HG03432 (cell line): Measurements from ENCODE around the gene CHCT1.
"Not testable (repeated sequence)": the region's sequence is repeated elsewhere in the genome, so short reads cannot be mapped to it uniquely, and the experiment has no call there.

ENCODE experiments used
- ATAC-seq: cut with Tn5 transposase; IDR thresholded peaks from one replicate; pipeline ENCODE4 v1.9.1; 2021; ENCODE audit warnings: mild to moderate bottlenecking, moderate library complexity; ENCODE audit not compliant: unreplicated experiment

Gene CHCT1

DNA sequence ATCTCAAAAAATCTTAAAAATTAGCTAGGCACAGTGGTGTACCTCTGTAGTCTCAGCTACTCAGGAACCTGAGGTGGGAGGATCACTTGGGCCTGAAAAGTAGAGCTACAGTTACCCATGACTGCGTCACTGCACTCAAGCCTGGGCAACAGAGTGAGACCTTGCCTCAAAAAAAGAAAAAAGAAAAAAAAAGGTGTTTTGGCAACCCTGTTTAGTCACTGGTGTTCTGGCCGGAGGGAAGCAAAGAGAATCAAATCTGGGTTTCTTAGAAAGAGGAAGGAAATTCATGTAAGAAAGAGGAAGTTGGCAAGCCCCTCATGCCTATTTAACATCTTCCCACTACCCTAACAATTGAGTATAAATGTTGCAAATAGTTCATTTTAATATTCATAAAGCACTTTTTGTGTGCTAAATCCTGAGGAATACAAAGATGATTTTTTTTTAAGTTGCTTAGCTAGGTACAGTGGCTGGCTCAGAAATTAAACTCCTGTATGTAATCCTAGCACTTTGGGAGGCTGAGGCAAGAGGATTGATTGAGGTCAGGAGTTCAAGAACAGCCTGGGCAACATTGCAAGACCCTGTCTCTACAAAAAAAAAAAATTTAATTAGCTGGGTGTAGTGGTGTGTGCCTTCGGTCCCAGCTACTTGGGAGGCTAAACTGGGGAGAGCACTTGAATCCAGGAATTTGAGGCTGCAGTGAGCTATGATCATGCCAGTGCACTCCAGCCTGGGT lies 23.9 kb upstream of the CHCT1 start:
- peak; percentile 63 for ATAC-seq

DNA sequence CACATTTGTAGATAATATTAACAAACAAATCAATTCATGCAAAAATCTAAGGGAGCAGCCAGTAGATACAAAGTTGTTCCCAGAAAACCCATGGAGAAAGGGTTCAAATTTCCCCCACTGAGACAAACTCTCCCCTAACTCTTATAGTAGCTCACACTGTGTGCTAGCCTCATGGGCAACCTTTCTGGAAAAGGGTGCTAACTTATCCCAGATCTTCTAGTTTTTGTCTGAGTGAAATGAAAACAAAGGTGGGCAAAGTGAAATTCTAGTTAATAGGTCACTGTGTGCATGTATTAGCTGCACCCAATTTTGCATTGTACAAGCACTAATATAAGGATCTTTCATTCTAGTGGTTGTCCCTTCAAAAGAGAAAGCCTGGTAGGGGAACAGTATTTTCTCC lies 20.5 kb upstream of the CHCT1 start:
- ATAC-seq, result no peak

DNA sequence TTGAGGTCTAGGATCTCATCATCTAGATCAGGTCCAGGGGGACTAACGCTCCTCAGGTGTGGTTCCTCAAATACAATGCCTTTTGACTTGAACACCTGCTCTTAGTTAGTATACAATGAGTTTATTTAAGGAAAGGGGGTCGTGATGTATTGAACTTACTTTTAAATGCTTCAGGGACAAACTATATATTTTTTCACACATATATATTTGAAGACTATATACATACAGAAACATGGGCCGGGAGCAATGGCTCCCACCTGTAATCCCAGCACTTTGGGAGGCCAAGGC lies 18.8 kb upstream of the CHCT1 start:
- no peak for ATAC-seq

DNA sequence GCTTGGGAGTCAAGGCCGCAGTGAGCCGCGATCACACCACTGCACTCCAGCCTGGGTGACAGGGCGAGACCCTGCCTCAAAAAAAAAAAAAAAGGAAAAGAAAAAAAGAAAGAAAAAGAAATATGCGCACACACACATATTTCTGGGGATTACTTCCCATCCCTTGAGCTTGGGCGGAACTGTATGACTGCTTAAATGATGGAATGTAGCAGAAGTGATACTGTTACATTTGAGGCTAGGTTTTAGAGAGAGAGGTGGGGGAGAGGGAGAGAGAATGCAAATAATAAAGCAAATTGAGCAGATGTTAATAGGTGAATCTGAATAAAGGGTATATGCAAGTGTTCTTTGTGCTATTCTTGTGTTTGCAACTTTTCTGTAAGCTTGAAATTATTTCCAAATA lies 18.3 kb upstream of the CHCT1 start:
- ATAC-seq, result no peak

DNA sequence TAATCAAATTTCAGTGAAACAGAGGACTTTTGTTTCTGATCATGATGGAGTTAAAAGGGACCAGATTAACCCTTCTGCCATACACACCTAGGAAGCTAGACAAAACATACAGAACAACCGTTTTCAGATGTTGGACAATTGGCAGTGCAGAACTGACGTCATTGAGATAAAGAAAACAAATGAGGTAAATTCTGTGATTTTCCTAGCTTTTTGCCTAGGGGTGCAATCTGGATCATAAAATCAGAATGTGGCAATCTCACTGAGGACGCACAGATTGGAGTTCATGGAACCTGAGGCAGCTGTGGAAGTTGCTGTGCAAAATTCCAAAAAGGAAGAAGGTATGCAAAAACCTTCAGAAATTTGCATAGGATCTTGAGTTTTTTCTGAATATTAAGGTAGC lies 15.4 kb upstream of the CHCT1 start:
- no peak for ATAC-seq

DNA sequence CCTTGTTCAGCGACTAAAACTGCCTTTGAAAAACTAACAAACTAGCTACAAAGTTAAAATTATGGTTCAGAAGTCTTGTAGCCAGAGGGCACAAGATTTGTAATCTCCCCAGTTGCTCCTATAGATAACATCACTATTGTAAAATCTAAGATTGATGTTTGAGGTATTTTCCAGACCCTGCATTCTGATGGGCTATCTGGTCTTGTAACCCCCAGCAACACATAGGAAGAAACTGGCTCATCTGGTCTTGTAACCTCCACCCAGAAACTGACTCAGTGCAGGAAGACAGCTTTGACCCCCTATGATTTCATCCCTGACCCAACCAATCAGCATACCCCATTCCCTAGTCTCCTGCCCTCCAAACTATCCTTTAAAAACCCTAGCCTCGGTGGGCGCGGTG lies 12.3 kb upstream of the CHCT1 start:
- no peak for ATAC-seq

DNA sequence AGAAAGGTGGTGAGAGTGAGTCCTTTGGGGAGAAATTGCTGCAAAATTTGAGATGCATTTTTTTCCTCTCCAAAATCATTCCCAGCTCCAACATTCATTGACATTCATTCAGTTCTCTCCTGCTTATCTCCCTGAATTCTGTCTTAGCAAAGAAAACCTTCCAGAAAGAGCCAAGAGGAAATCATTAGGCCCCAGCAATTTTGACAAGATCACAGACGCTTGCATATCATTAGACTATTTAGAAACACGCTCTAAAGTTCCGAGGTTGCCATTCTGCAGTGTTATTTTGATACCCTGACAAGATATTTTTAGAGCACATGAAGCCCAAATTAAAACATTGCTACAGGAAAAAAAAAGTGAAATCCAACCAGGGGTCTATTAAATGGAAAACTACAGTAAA lies 9.6 kb upstream of the CHCT1 start:
- ATAC-seq, result no peak

DNA sequence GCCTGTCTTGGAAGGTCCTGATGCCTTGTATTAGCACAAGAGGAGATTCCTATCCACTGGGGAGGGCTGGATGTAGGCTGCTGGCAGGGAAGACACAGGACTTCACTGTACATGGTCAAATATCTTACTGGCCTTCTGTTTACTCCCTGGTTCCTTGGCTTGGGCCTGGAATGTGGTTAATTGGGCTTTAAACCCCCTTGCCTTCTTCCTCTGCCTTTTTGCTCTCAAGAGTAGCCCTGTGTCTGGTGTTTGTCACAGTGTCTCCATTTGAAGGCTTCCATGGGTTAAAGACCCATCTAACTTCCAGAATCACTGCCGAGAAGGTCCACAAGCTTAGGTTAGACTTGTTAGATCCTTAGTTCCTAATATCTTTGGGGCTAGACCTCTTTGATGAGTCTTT lies 7.1 kb upstream of the CHCT1 start:
- no peak for ATAC-seq

DNA sequence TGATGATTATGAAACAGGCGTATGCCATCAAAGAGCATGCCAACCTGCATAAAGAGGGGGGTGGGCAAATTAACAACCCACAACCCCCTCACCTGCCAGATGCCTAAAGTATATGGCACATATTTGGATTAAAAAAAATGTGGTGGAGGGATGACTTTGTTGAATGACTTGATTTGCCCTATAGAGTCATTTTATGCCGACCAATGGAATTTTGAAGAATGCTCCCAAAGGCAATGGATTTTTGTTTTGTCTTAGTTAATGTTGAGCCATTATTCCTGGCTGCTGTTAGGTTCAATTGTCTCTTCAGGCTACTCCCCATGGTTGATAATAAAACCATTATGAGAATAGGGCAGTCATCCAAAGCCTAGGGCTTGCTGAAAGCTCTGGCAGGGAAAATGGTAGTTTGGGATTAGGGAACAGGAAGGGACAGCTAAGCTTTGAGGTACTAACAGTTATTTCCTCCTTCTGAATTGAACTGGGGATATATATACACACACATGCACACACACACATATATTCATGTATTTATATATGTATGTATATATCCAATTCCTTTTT lies 5.8 kb upstream of the CHCT1 start:
- ATAC-seq, result no peak

DNA sequence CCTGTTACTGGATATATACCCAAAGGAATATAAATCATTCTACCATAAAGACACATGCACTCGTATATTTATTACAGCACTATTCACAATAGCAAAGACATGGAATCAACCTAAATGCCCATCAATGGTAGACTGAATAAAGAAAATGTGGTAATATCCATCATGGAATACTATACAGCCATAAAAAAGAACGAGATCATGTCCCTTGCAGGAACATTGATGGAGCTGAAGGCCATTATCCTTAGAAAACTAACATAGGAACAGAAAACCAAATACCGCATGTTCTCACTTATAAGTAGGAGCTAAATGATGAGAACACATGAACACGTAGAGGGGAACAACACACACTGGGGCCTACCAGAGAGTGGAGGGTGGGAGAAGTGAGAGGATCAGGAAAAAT lies 3.3 kb upstream of the CHCT1 start:
- ATAC-seq, result not testable (repeated sequence)

DNA sequence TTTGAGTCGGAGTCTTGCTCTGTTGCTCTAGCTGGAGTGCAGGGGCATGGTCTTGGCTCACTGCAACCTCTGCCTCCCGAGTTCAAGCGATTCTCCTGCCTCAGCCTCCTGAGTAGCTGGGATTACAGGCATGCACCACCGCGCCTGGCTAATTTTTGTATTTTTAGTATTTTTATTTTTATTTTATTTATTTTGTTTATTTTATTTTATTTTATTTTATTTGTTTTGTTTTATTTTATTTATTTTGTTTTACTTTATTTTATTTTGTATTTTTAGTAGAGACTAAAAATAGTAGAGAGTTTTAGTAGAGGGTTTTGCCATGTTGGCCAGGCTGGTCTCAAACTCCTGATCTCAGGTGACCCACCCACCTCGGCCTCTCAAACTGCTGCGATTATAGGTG lies 2.4 kb upstream of the CHCT1 start:
- ATAC-seq, result not testable (repeated sequence)

DNA sequence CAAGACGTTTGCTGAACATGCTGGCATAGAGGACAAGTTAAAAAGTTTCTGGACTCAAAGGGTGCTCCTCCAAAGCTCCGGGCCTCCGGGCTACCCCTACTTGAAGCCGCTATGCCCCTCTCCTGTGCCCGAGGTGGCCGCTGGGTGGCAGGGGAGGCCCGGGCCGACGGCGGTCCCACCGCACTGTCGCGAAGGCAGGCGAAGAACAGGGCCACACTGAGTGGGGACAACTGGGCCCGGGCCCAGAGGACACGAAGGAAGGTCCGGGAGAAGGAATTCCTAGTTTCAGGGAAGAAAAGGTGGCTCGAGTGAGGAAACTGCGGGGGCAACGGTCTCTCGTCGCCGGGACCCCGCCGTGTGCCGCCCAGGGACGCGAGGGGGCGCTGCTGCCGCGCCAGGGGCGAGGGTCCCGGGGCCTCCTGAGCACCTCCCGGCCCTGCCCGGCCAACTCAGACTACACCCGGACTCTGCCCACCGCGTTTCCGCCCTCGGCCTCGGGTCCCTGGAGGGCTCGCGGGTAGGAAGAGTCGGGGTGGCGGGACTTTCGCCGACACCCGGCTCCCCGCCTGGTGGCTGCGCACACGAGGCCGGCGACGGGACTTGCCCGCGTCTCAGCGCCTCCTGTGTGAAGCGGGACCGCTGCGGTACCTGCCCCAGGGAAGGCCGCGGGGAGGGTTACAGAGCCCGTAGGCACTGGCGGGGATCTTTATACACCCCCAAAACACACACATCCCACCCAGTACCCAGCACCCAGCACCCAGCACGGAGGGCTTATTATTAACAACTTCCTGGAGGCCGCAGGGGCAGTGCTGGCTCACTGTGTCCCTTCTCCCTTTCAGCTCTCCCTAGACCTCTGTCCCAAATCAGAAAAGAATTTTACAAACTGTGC lies 772 bp upstream of the CHCT1 start:
- ATAC-seq, result peak; percentile 93

DNA sequence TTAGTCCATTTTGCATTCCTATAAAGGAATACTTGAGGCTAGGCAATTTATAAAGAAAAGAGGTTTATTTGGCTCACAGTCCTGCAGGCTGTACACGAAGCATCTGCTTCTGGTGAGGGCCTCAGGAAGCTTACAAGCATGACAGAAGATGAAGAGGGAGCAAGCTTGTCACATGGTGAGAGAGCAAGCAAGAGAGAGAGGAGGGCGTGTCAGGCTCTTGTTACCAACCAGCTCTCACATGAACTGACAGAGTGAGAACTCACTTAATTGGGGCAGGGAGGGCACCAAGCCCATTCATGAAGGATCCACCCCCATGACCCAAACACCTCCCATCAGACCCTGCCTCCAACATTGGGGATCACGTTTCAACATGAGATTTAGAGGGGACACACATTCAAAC lies 1.6 kb downstream of the CHCT1 start:
- no peak for ATAC-seq

DNA sequence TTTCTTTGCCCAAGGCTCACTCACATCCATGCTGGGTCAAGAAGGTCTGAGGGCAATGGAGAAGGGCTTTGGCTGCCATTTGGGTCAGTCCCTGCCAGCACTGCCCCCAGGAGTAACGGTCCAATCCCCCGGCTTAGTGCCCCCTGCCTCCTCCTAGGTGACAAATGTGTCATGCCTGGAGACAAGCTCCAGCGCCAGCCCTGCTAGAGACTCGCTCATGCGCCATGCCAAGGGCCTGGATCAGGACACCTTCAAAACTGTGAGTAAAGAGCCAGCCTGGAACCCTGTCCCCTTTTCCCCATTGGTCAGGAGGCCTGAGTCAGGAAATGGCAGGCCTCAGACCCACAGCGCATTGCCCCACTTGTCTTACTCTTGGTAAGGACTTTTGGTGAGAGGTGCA lies 3.3 kb downstream of the CHCT1 start:
- no peak for ATAC-seq

DNA sequence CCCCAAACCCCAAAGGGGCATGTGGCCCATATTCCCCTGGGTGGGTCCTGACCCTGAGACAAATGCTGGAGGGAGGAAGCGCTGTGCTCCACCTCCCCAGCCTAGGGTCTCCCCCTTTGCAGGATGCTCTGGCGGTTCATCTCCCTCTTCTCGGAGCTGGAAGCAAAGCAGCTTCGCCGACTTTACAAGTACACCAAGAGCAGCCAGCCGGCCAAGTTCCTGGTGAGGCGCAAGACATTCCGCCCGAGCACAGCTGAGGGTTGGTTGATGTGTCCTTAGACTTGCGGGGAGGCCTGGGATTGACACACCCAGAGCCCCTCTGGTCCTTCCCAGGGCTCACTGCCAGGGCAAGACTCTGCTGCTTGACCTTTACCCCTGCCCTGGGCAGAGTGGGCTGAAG lies 4.3 kb downstream of the CHCT1 start:
- no peak for ATAC-seq

DNA sequence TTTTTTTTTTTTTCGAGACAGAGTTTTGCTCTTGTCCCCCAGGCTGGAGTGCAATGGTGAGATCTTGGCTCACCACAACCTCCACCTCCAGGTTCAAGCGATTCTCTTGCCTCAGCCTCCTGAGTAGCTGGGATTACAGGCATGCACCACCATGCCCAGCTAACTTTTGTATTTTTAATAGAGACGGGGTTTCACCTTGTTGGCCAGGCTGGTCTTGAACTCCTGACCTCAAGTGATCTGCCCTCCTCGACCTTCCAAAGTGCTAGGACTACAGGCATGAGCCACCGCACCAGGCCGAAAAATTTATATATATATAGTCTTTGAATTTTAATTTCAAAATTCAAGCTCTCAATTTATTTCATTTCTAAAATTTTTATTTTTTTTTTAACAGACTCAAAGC lies 6.2 kb downstream of the CHCT1 start:
- ATAC-seq, result not testable (repeated sequence)

DNA sequence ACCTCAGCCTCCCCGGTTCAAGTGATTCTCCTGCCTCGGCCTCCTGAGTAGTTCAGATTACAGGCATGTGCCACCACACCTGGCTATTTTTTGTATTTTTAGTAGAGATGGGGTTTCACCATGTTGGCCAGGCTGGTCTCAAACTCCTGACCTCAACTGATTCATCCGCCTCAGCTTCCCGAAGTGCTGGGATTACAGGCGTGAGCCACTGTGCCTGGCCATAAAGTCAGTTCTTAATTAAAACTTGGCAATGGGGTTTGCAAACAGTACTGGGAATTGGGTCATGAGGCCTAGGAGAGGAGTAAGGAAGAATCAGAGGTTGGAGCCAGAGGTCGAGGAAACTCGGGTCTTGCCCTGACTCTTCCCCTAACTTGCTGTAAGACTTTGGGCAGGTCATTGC lies 8.3 kb downstream of the CHCT1 start:
- not testable (repeated sequence) for ATAC-seq

DNA sequence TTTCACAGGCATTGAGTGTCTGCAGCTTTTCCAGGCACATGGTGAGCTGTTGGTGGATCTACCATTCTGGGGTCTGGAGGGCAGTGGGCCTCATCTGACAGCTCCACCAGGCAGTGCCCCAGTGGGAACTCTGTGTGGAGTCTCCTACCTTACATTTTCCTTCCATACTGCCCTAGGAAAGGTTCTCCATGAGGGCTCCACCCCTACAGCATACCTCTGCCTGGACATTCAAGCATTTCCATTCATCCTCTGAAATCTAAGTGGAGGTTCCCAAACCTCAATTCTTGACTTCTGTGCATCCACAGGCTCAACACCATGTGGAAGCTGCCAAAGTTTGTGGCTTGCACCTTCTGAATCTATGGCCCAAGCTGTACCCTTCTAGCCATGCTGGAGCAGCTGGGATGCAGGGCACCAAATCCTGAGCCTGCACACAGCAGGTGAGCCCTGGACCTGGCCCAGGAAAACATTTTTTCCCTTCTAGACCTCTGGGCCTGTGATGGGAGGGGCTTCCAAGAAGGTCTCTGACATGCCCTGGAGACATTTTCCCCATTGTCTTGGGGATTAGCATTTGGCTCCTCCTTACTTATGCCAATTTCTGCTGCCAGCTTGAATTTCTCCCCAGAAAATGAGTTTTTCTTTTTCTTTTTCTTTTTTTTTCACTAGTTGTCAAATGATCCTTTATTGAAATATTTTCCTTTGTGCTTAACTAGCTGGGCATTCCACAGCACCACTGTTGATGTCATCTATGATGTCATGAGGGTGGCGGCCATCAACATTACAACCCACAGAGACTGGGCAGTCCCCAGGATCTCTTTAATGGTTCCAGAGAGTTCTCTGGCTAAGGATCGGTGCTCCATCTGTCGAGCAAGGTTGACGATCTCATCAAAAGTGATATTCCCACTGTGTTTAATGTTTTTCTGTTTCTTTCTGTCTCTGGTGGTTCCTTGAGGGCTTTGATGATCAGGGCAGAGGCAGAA lies 11.0 kb downstream of the CHCT1 start:
- ATAC-seq, result not testable (repeated sequence)

DNA sequence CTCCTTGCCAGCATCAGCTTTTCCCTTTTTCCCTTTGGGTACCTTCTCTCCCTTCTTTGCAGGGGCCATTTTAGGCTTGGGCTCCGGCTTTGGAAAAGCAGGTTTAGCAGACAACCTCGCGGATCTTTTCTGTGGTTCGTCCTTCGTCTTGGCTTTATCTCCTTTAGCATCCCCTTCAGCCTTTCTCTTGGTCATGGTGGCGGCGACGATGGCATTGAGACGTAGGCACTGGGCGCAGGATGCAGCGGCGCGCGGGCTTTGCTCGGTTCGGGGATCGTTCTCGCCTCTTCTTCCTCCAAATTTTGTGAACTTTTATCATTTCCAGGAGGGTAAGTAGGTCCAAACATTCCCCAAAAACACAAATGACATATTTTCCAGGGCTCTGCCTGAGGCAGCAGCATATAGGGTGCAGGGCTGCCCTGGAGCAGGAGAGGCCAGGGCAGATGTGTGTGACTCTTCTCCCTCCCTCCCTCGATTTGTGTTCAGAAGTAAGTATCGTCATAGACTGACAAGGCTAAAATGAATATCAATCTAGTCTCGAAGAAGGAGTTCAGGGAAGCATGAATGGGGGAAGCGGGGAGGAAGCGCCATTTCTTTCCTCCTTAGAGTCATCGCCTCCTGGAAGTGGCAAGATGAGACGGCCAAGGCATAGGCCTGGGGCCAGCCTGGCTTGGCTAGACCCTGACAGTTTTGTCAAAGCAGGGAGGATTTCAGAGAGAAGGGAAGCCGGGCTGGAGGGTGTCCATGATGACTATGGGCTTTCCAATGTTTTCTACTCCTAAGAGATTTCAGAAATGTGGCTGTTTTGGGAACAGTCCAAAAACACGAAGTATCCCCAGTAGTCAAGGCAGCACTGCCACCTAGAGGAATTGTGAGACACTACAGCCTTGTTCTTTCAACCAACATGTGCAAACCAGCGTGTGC lies 13.2 kb downstream of the CHCT1 start:
- no peak for ATAC-seq

DNA sequence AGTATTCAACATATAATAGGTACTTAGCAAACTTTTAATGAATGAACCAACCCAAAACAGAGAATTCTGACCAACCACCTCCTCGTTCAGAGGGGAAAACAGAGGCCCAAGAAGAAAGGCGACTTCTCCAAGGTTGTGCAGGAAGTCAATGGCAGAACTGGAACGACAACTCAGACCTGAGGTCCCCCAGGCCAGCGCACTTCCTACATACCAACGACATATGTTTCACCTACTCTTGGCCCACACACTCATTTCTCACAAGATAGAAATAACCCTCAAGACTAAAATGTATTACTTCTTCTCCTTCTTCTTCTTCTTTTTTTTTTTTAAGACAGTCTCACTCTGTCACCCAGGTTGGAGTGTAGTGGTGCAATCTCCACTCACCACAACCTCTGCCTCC lies 14.4 kb downstream of the CHCT1 start:
- no peak for ATAC-seq
